ENCODE measurements around the gene BEST4. TPM values are rescaled to one million over a fixed set of nuclear protein-coding genes. Genes with fewer than 3 reads are reported as not detected.

BEST4 gene
- total RNA-seq, 3 donors from 2014 or later = 35.1 to 179 (median 94.0) TPM

GRCh38 chr1:44785029-44785380 lies 3.0 kb downstream of the BEST4 start:
- Histone ChIP-seq H3K36me3 (ENCODE audit: low read depth) (no peaks in the 10 kb centered on the region), H3K9me3 (no peaks in the 10 kb centered on the region), H3K4me3 (no peak overlapping the region), H3K4me1 (ENCODE audit: low read depth) (peaks cover 16% of the 10 kb centered on the region)
- intact Hi-C loops (cut with DNase I, micrococcal nuclease) = loop anchor here in 1 of 2 donors (10.0 kb wide), 1 partner anchor 50 kb away; no protein-coding TSS in a partner anchor
- ATAC-seq (no peak), DNase-seq (no peak)
- no peak for TF ChIP-seq CTCF (IDR thresholded peaks at IDR 0.05)

- intact Hi-C loops (cut with DNase I, micrococcal nuclease) = loop anchor here in 1 of 2 donors (10.0 kb wide), 1 partner anchor 50 kb away; no protein-coding TSS in a partner anchor
- no peak for TF ChIP-seq CTCF (IDR thresholded peaks at IDR 0.05)
- H3K4me3 ChIP-seq = no peak overlapping the region
- H3K36me3 ChIP-seq (ENCODE audit: low read depth) = no peaks in the 10 kb centered on the region
- peaks cover 16% of the 10 kb centered on the region for H3K4me1 ChIP-seq (ENCODE audit: low read depth)
- H3K9me3 ChIP-seq = no peaks in the 10 kb centered on the region
- peak; percentile 27 for ATAC-seq
- peak in 1 of 3 donors; percentile 66 for DNase-seq
These were observed 3.6 kb downstream of the BEST4 start for GRCh38 chr1:44784094-44785028.

- Histone ChIP-seq H3K36me3 (ENCODE audit: low read depth) (no peaks in the 10 kb centered on the region), H3K4me3 (no peak overlapping the region), H3K4me1 (ENCODE audit: low read depth) (peaks cover 16% of the 10 kb centered on the region), H3K9me3 (no peaks in the 10 kb centered on the region)
- intact Hi-C loops (cut with DNase I, micrococcal nuclease) = loop anchor here in 1 of 2 donors (10.0 kb wide), 1 partner anchor 51 kb away; no protein-coding TSS in a partner anchor
- no peak for DNase-seq
- TF ChIP-seq CTCF (IDR thresholded peaks at IDR 0.05) = no peak
- no peak for ATAC-seq
These were observed 4.3 kb downstream of the BEST4 start for GRCh38 chr1:44783697-44784093.

GRCh38 chr1:44780583-44781121 lies 7.3 kb downstream of the BEST4 start:
- TF ChIP-seq CTCF (IDR thresholded peaks at IDR 0.05) = no peak
- Histone ChIP-seq H3K36me3 (ENCODE audit: low read depth) (no peaks in the 10 kb centered on the region), H3K9me3 (no peaks in the 10 kb centered on the region), H3K4me1 (ENCODE audit: low read depth) (peaks cover 24% of the 10 kb centered on the region), H3K4me3 (no peak overlapping the region)
- ATAC-seq (no peak), DNase-seq (no peak)
- intact Hi-C loops (cut with DNase I, micrococcal nuclease) = loop anchor here in 1 of 2 donors (10.0 kb wide), 1 partner anchor 54 kb away; no protein-coding TSS in a partner anchor

- Histone ChIP-seq H3K36me3 (ENCODE audit: low read depth) (no peaks in the 10 kb centered on the region), H3K4me1 (ENCODE audit: low read depth) (peaks cover 24% of the 10 kb centered on the region), H3K4me3 (no peak overlapping the region), H3K9me3 (no peaks in the 10 kb centered on the region)
- ATAC-seq = no peak
- DNase-seq = no peak
- intact Hi-C loops (cut with DNase I, micrococcal nuclease) = no loop called here
- no peak for TF ChIP-seq CTCF (IDR thresholded peaks at IDR 0.05)
These were observed 9.0 kb downstream of the BEST4 start for GRCh38 chr1:44778705-44779576.
